ENCODE data around the gene ASMT.
"Not testable (repeated sequence)": the region's sequence is repeated elsewhere in the genome, so short reads cannot be mapped to it uniquely, and the experiment has no call there.

ASMT gene

GRCh38 chrX:1652011-1652811, 37.4 kb downstream of the ASMT start:
- H3K27ac ChIP-seq; H3K36me3 ChIP-seq (replicated peaks); H3K27me3 ChIP-seq (replicated peaks); H3K4me3 ChIP-seq (ENCODE audit: low read depth, low read length); in situ Hi-C loops (cut with HindIII; ENCODE audit: low pct_ligation_motif_present, low sequenced_read_pairs): not testable (repeated sequence)
- TF ChIP-seq, protein P1, sequence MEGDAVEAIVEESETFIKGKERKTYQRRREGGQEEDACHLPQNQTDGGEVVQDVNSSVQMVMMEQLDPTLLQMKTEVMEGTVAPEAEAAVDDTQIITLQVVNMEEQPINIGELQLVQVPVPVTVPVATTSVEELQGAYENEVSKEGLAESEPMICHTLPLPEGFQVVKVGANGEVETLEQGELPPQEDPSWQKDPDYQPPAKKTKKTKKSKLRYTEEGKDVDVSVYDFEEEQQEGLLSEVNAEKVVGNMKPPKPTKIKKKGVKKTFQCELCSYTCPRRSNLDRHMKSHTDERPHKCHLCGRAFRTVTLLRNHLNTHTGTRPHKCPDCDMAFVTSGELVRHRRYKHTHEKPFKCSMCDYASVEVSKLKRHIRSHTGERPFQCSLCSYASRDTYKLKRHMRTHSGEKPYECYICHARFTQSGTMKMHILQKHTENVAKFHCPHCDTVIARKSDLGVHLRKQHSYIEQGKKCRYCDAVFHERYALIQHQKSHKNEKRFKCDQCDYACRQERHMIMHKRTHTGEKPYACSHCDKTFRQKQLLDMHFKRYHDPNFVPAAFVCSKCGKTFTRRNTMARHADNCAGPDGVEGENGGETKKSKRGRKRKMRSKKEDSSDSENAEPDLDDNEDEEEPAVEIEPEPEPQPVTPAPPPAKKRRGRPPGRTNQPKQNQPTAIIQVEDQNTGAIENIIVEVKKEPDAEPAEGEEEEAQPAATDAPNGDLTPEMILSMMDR (IDR thresholded peaks at IDR 0.05; ENCODE audit: low read depth, low read length, missing control alignments) = peak; percentile 88
- peak; percentile 45 for DNase-seq

DNA sequence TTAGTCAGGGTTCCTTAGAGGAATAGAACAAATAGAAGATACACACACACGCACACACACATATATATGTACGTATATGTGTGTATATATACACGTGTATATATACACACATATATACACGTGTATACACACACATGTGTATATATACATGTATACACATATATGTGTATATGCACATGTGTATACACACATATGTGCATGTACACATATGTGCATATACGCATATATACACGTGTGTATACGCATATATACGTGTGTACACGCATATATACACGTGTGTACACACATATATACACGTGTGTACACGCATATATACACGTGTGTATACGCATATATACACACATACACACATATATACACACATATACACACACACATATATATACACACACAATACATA, 41.5 kb downstream of the ASMT start:
- no peak for DNase-seq
- H3K36me3 ChIP-seq (replicated peaks) = no peaks in the 10 kb centered on the region
- H3K27ac ChIP-seq = no peak overlapping the region
- in situ Hi-C loops (cut with HindIII; ENCODE audit: low pct_ligation_motif_present, low sequenced_read_pairs) = no loop called here
- H3K4me3 ChIP-seq (ENCODE audit: low read depth, low read length) = no peak overlapping the region
- TF ChIP-seq, protein P1 (IDR thresholded peaks at IDR 0.05; ENCODE audit: low read depth, low read length, missing control alignments) = no peak
- H3K27me3 ChIP-seq (replicated peaks) = no peaks in the 10 kb centered on the region

DNA sequence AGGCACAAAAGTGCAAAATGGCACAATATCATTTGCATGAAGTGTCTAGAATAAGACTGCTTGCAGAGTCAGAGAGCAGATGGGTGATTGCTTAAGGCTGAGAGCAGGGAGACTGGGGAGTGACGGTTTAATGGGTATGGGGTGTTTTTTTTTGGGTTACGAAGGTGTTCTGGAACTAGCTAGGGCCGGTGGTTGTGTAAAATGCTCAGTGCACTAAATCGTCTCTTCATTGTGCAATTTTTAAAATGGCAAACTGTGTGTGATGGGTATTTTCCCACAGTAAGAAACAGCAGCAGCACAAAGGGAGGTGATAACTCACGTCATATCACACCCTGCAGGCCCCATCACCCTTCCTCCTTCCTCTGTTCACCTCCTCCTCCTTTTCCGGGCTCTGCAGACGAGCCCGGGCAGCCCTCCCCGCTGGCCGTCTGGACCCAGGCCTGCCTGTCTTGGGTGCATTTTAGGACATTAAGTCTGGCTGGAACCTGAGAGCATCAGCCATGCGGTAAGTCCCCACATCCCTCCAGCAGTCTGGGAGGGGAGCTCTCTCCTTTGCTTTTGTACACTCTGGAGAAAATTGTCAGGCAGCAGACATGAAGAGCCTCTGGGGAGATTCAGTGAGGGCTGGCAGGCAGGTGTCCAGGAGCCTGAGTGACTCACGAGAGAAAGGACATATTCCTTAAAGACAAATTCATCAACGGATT, 42.7 kb downstream of the ASMT start:
- H3K27me3 ChIP-seq (replicated peaks) = no peaks in the 10 kb centered on the region
- no peak overlapping the region for H3K27ac ChIP-seq
- H3K4me3 ChIP-seq (ENCODE audit: low read depth, low read length) = no peak overlapping the region
- in situ Hi-C loops (cut with HindIII; ENCODE audit: low pct_ligation_motif_present, low sequenced_read_pairs) = no loop called here
- H3K36me3 ChIP-seq (replicated peaks) = no peaks in the 10 kb centered on the region
- TF ChIP-seq, protein P1 (IDR thresholded peaks at IDR 0.05; ENCODE audit: low read depth, low read length, missing control alignments) = no peak
- no peak for DNase-seq

GRCh38 chrX:1658071-1658491, 43.2 kb downstream of the ASMT start:
- Histone ChIP-seq H3K27me3 (replicated peaks) (no peaks in the 10 kb centered on the region), H3K4me3 (ENCODE audit: low read depth, low read length) (no peak overlapping the region), H3K36me3 (replicated peaks) (no peaks in the 10 kb centered on the region), H3K27ac (no peak overlapping the region)
- TF ChIP-seq, protein P1 (IDR thresholded peaks at IDR 0.05; ENCODE audit: low read depth, low read length, missing control alignments) = no peak
- in situ Hi-C loops (cut with HindIII; ENCODE audit: low pct_ligation_motif_present, low sequenced_read_pairs) = no loop called here
- DNase-seq = no peak

GRCh38 chrX:1659664-1660461, 45.0 kb downstream of the ASMT start:
- no peak for DNase-seq
- H3K4me3 ChIP-seq (ENCODE audit: low read depth, low read length) = no peak overlapping the region
- H3K27ac ChIP-seq = no peak overlapping the region
- TF ChIP-seq, protein P1 (IDR thresholded peaks at IDR 0.05; ENCODE audit: low read depth, low read length, missing control alignments) = no peak
- no peaks in the 10 kb centered on the region for H3K27me3 ChIP-seq (replicated peaks)
- no peaks in the 10 kb centered on the region for H3K36me3 ChIP-seq (replicated peaks)
- in situ Hi-C loops (cut with HindIII; ENCODE audit: low pct_ligation_motif_present, low sequenced_read_pairs) = no loop called here
